ENCODE measurements around the gene TRIM39.
"Not testable (repeated sequence)": the region's sequence is repeated elsewhere in the genome, so short reads cannot be mapped to it uniquely, and the experiment has no call there.

Gene TRIM39

DNA sequence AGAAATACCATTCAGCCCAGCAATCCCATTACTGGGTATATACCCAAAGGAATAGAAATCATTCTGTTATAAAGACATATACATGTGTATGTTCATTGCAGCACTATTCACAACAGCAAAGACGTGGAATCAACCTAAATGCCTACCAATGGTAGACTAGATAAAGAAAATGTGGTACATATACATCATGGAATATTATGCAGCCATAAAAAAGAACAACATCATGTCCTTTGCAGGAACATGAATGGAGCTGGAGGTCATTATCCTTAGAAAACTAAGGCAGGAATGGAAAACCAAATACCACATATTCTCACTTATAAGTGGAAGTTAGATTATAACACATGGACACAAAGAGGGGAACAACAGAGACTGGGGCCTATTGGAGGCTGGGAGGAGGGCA lies 42.6 kb downstream of the TRIM39 start:
- not testable (repeated sequence) for DNase-seq

DNA sequence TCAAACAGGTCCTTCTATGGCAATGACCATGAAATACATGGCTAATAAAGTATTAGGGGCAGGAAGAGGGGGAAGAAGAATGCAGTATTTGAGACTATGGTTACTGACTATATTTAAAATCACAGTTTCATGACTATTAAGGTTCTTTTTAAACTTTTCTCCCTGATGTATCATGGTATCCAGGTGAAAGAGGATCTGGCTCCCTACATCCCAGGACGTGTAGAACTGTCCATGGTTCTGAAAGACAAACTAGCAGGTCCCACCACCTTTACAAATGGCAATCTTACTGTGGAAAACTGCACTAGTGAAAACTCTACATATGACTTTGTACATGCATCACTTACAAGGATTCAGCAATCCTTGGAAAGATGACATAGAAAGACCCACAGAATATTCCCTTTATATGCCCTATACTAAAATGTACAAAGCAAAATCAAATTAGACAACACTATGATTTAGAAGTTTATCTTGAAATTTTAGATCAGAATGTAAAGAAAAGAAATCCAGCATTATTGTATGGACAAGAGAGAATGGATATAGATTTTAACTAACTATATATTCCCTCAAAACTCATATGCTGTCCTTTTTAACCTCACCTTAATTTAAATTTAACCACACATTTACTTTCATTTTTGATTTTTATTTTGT lies 51.7 kb downstream of the TRIM39 start:
- DNase-seq: peak; percentile 41

DNA sequence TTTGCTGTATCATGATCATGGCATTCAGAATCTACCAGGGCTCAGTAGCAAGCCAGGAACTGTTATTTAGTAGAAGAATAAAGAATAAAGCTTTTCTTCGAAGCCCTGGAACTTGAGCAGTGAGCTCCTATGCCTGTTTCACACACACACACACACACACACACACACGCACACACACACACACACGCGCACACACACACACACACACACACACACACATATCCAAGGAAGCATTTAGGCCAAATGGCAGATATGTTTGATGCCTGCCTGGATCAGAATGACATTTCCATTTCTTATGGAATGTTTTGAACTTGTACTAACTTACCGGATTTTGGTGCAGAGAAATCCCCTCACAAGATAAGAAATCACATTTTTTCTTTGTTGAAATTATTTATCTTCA lies 53.7 kb downstream of the TRIM39 start:
- DNase-seq: no peak

DNA sequence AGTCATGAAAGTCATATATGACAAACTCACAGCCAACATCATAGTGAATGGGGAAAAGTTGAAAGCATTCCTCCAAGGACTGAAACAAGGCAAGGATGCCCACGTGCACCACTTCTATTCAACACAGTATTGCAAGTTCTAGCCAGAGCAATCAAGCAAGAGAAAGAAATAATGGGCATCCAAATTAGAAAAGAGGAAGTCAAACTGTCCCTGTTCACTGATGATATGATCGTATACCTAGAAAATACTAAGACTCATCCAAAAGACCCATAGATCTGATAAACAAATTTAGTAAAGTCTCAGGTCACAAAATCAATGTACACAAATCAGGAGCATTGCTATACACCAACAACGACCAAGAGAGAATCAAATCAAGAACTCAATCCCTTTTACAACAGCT lies 59.4 kb downstream of the TRIM39 start:
- no peak for DNase-seq

DNA sequence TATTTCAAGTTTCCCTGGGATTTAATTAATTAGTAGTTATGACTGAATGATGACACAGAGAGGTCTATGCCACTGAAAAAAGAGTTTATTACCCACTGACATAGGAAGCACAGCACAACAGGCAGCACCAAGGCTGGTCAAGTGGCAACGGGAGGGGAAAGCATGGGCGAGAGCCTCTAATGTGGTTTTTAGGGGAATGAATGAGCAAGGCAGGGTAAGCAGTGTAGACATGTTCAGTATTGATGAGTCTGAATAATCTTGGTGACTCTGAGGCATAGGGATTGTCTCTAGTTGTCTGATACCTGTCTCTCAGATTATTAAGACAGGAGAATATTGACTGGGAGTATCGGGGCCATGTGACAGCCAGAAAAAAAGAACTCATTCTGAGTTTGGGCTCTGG lies 64.5 kb downstream of the TRIM39 start:
- no peak for DNase-seq
